ENCODE data around the gene CXADR.
"Not testable (repeated sequence)": the region's sequence is repeated elsewhere in the genome, so short reads cannot be mapped to it uniquely, and the experiment has no call there.

CXADR gene

GRCh38 chr21:17502985-17503384, 9.9 kb upstream of the CXADR start:
- not testable (repeated sequence) for DNase-seq

GRCh38 chr21:17506951-17507350, 5.9 kb upstream of the CXADR start:
- no peak for DNase-seq

- DNase-seq, result no peak
Observed at GRCh38 chr21:17507591-17507990, 5.3 kb upstream of the CXADR start.

GRCh38 chr21:17513214-17514123, 626 bp downstream of the CXADR start:
- peak; percentile 6 for DNase-seq

GRCh38 chr21:17514124-17514845, 1.4 kb downstream of the CXADR start:
- DNase-seq, result peak; percentile 20

GRCh38 chr21:17517008-17517407, 4.2 kb downstream of the CXADR start:
- not testable (repeated sequence) for DNase-seq

GRCh38 chr21:17519208-17519738, 6.4 kb downstream of the CXADR start:
- DNase-seq, result no peak

- DNase-seq, result no peak
Observed at GRCh38 chr21:17519965-17520609, 7.2 kb downstream of the CXADR start.

- DNase-seq, result no peak
Observed at GRCh38 chr21:17523007-17523451, 10.2 kb downstream of the CXADR start.

- DNase-seq, result not testable (repeated sequence)
Observed at GRCh38 chr21:17523979-17524494, 11.2 kb downstream of the CXADR start.

- no peak for DNase-seq
Observed at GRCh38 chr21:17524635-17525034, 11.8 kb downstream of the CXADR start.

- DNase-seq, result no peak
Observed at GRCh38 chr21:17526776-17527175, 13.9 kb downstream of the CXADR start.

GRCh38 chr21:17527240-17527639, 14.4 kb downstream of the CXADR start:
- DNase-seq, result no peak

- no peak for DNase-seq
Observed at GRCh38 chr21:17527711-17528110, 14.9 kb downstream of the CXADR start.

GRCh38 chr21:17529648-17530047, 16.8 kb downstream of the CXADR start:
- no peak for DNase-seq

- DNase-seq, result no peak
Observed at GRCh38 chr21:17532292-17532691, 19.4 kb downstream of the CXADR start.

- DNase-seq, result no peak
Observed at GRCh38 chr21:17536381-17536780, 23.5 kb downstream of the CXADR start.

GRCh38 chr21:17537299-17537698, 24.5 kb downstream of the CXADR start:
- DNase-seq, result no peak

- no peak for DNase-seq
Observed at GRCh38 chr21:17538576-17538975, 25.7 kb downstream of the CXADR start.

- no peak for DNase-seq
Observed at GRCh38 chr21:17539323-17539722, 26.5 kb downstream of the CXADR start.

GRCh38 chr21:17539743-17540341, 27.0 kb downstream of the CXADR start:
- DNase-seq, result no peak

- DNase-seq, result no peak
Observed at GRCh38 chr21:17540530-17540929, 27.7 kb downstream of the CXADR start.
